Neural cell (in vitro differentiated cells): Measurements from ENCODE around the gene IFT74. TPM values are rescaled to one million over a fixed set of nuclear protein-coding genes. Genes with fewer than 3 reads are reported as not detected.

Experiments
- H2AFZ ChIP-seq: fragments of 200-600, 300-800 bp; sonication (generic), shearing (Covaris generic); 2 replicates; pipeline ENCODE4 v1.6.0; 2014; ENCODE audit warnings: low read depth, mild to moderate bottlenecking, antibody characterized with exemption, low read length, moderate library complexity
- H3F3A ChIP-seq: fragments of 200-600 bp; shearing (Covaris generic); 2 replicates; pipeline ENCODE4 v1.6.1; 2016; ENCODE audit warnings: mild to moderate bottlenecking, moderate library complexity, mixed read lengths, antibody characterized with exemption, low read length; ENCODE audit not compliant: insufficient read depth, poor library complexity, severe bottlenecking
- H3K27ac ChIP-seq: fragments of 200-600, 300-800 bp; sonication (generic), shearing (Covaris generic); 2 replicates; pipeline ENCODE4 v1.5.1; 2014; ENCODE audit warnings: mild to moderate bottlenecking, low read length, moderate library complexity
- H3K27me3 ChIP-seq: fragments of 300-800, 200-600 bp; sonication (generic), shearing (Covaris generic); 2 replicates; pipeline ENCODE4 v1.6.0; 2014; ENCODE audit warnings: mild to moderate bottlenecking, low read depth, low read length, moderate library complexity; ENCODE audit not compliant: insufficient read depth
- H3K36me3 ChIP-seq: fragments of 300-800, 200-600 bp; sonication (generic), shearing (Covaris generic); 2 replicates; pipeline ENCODE4 v1.5.1; 2014; ENCODE audit warnings: mild to moderate bottlenecking, antibody characterized with exemption, low read length, moderate library complexity; ENCODE audit not compliant: insufficient read depth
- H3K4me2 ChIP-seq: fragments of 300-800, 200-600 bp; sonication (generic), shearing (Covaris generic); 2 replicates; pipeline ENCODE4 v1.6.0; 2014; ENCODE audit warnings: mild to moderate bottlenecking, low read length
- H3K4me3 ChIP-seq: fragments of 300-800, 200-600 bp; sonication (generic), shearing (Covaris generic); 2 replicates; pipeline ENCODE4 v1.5.1; 2014; ENCODE audit warnings: mild to moderate bottlenecking, low read length, moderate library complexity
- H3K79me2 ChIP-seq: fragments of 200-600 bp; shearing (Covaris generic); replicated peaks from 2 replicates; pipeline ENCODE4 v1.6.0; 2014; ENCODE audit warnings: mild to moderate bottlenecking, low read length, moderate library complexity; ENCODE audit not compliant: insufficient read depth
- H3K9ac ChIP-seq: fragments of 300-800, 200-600 bp; sonication (generic), shearing (Covaris generic); 2 replicates; pipeline ENCODE4 v1.6.1; 2016; ENCODE audit warnings: mild to moderate bottlenecking, low read length, mixed read lengths
- H3K9me2 ChIP-seq: fragments of 200-600 bp; shearing (Covaris generic); 2 replicates; pipeline ENCODE4 v1.6.1; 2016; ENCODE audit warnings: mild to moderate bottlenecking, low read length, mixed read lengths; ENCODE audit not compliant: insufficient read depth
- H3K9me3 ChIP-seq: fragments of 200-600, 300-800 bp; sonication (generic), shearing (Covaris generic); 2 replicates; pipeline ENCODE4 v1.6.1; 2016; ENCODE audit warnings: mild to moderate bottlenecking, mixed run types, low read length, moderate library complexity, mixed read lengths
- H4K20me1 ChIP-seq: fragments of 200-600 bp; shearing (Covaris generic); 2 replicates; pipeline ENCODE4 v1.6.1; 2016; ENCODE audit warnings: mild to moderate bottlenecking, mixed run types; ENCODE audit not compliant: insufficient read depth
- CTCF ChIP-seq: fragments of 450-650 bp; IDR thresholded peaks from 2 replicates; pipeline ENCODE4 v1.5.1; 2014; ENCODE audit warnings: antibody characterized with exemption, mild to moderate bottlenecking, moderate library complexity; ENCODE audit not compliant: poor library complexity, severe bottlenecking
- EP300 ChIP-seq: fragments of 450-650 bp; conservative IDR thresholded peaks from 2 replicates; pipeline ENCODE4 v1.6.1; 2014; ENCODE audit warnings: antibody characterized with exemption, mild to moderate bottlenecking, moderate library complexity; ENCODE audit not compliant: poor library complexity, severe bottlenecking
- EZH2 ChIP-seq: fragments of 200-600, 300-800 bp; shearing (Covaris generic), sonication (generic); IDR thresholded peaks from 2 replicates; pipeline ENCODE4 v1.6.1; 2014; ENCODE audit warnings: antibody characterized with exemption, low read length, borderline replicate concordance, mild to moderate bottlenecking; ENCODE audit not compliant: insufficient read depth, poor library complexity, severe bottlenecking
- MXI1 ChIP-seq: fragments of 450-650 bp; conservative IDR thresholded peaks from 2 replicates; pipeline ENCODE4 v1.6.1; 2014; ENCODE audit warnings: antibody characterized with exemption, mild to moderate bottlenecking; ENCODE audit not compliant: poor library complexity, severe bottlenecking
- POLR2AphosphoS5 ChIP-seq: IDR thresholded peaks from 2 replicates; pipeline ENCODE4 v1.6.1; 2012
- RAD21 ChIP-seq: fragments of 450-650 bp; conservative IDR thresholded peaks from 2 replicates; pipeline ENCODE4 v1.6.1; 2014; ENCODE audit warnings: antibody characterized with exemption, mild to moderate bottlenecking, moderate library complexity
- SMC3 ChIP-seq: fragments of 450-650 bp; conservative IDR thresholded peaks from 2 replicates; pipeline ENCODE4 v1.6.1; 2014; ENCODE audit warnings: antibody characterized with exemption, mild to moderate bottlenecking, moderate library complexity; ENCODE audit not compliant: poor library complexity
- TAF1 ChIP-seq: IDR thresholded peaks from 2 replicates; pipeline ENCODE4 v1.6.1; 2012; ENCODE audit warnings: low read depth
- polyA plus RNA-seq: library from polyadenylated mRNA; depleted of rRNA; stranded (reverse); fragments of >200 nt; gene quantifications from 2 replicates; pipeline ENCODE4 v1.2.3, GENCODE V29; 2014
- TF ChIP-seq, protein P1 (sequence below): IDR thresholded peaks from 2 replicates; pipeline ENCODE4 v1.6.1; 2012; ENCODE audit warnings: borderline replicate concordance

The IFT74 gene
- polyA plus RNA-seq, 1 donor from 2014 or later, result 10.9 TPM

GRCh38 chr9:26946753-26947727, 9.2 kb upstream of the IFT74 start, which contains the start of gene PLAA:
Gene PLAA (minus strand): TSS chr9:26947242. CDS start chr9:26947045, 197 bp downstream.
- H3K4me2 ChIP-seq, result peak within 1 kb of the TSS; percentile 96
- peaks cover 42% of the 10 kb centered on the region for H3K79me2 ChIP-seq
- peak within 1 kb of the TSS; percentile 98 for H3K4me3 ChIP-seq
- H3K9ac ChIP-seq, result peak within 1 kb of the TSS; percentile 97
- H3F3A ChIP-seq, result no peaks in the 10 kb centered on the region
- H3K9me2 ChIP-seq, result no peaks in the 10 kb centered on the region
- H3K27ac ChIP-seq, result peak within 1 kb of the TSS; percentile 98
- H3K36me3 ChIP-seq, result no peaks in the 10 kb centered on the region
- no peaks in the 10 kb centered on the region for H3K27me3 ChIP-seq
- H2AFZ ChIP-seq, result peak within 1 kb of the TSS; percentile 82
- no peak for TF ChIP-seq SMC3
- TF ChIP-seq CTCF, result peak; percentile 46
- peak; percentile 98 for TF ChIP-seq MXI1
- peak; percentile 81 for TF ChIP-seq TAF1
- TF ChIP-seq, protein P1, sequence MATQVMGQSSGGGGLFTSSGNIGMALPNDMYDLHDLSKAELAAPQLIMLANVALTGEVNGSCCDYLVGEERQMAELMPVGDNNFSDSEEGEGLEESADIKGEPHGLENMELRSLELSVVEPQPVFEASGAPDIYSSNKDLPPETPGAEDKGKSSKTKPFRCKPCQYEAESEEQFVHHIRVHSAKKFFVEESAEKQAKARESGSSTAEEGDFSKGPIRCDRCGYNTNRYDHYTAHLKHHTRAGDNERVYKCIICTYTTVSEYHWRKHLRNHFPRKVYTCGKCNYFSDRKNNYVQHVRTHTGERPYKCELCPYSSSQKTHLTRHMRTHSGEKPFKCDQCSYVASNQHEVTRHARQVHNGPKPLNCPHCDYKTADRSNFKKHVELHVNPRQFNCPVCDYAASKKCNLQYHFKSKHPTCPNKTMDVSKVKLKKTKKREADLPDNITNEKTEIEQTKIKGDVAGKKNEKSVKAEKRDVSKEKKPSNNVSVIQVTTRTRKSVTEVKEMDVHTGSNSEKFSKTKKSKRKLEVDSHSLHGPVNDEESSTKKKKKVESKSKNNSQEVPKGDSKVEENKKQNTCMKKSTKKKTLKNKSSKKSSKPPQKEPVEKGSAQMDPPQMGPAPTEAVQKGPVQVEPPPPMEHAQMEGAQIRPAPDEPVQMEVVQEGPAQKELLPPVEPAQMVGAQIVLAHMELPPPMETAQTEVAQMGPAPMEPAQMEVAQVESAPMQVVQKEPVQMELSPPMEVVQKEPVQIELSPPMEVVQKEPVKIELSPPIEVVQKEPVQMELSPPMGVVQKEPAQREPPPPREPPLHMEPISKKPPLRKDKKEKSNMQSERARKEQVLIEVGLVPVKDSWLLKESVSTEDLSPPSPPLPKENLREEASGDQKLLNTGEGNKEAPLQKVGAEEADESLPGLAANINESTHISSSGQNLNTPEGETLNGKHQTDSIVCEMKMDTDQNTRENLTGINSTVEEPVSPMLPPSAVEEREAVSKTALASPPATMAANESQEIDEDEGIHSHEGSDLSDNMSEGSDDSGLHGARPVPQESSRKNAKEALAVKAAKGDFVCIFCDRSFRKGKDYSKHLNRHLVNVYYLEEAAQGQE, result peak; percentile 88
- peak; percentile 73 for TF ChIP-seq POLR2AphosphoS5
- TF ChIP-seq EZH2, result no peak
- TF ChIP-seq RAD21, result no peak
- peak; percentile 75 for TF ChIP-seq EP300
- no peaks in the 10 kb centered on the region for H4K20me1 ChIP-seq
- H3K9me3 ChIP-seq, result no peaks in the 10 kb centered on the region

DNA sequence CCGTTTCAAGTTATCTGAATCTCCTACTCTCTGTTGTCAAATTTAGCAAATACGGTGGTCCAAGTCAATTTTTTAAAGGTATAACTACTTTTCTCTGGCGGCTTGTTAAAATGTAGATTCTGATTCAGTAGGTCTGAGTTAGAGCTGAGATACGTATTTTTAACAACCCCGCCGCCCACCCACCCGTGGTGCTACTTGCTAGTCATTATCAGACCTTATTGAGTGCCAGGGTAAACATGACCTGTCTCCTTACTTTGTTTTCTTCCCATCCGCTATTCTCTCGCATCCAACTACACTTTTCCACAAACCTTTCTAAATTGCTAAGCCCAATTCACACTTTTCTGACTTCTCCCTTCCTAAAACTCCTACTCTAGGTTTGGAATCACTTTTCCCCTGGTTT, 8.5 kb upstream of the IFT74 start:
- Histone ChIP-seq H3K9ac (peak overlapping the region; percentile 97), H3K27me3 (no peaks in the 10 kb centered on the region), H3K9me2 (no peaks in the 10 kb centered on the region), H3K9me3 (no peaks in the 10 kb centered on the region), H3F3A (no peaks in the 10 kb centered on the region), H3K4me2 (peak overlapping the region; percentile 72), H3K36me3 (no peaks in the 10 kb centered on the region), H4K20me1 (no peaks in the 10 kb centered on the region), H3K27ac (peak overlapping the region; percentile 98), H2AFZ (peak overlapping the region; percentile 82), H3K79me2 (peaks cover 38% of the 10 kb centered on the region), H3K4me3 (peak overlapping the region; percentile 98)
- no peak for TF ChIP-seq TAF1
- peak; percentile 0 for TF ChIP-seq MXI1
- TF ChIP-seq SMC3, result no peak
- no peak for TF ChIP-seq RAD21
